Tibial nerve (tissue), 4 donors: ENCODE measurements around the gene HLTF.

Experiments used
- CTCF ChIP-seq, 5 experiments: fragments of 200-600 bp in 3 of 5; fragments of 450-650 bp in 2 of 5; sonication (generic) in 3 of 5; IDR thresholded peaks; one replicate each; pipeline ENCODE4 v1.5.1; 2016 to 2019; ENCODE audit warnings: antibody characterized with exemption in 5 of 5, mild to moderate bottlenecking in 3 of 5, moderate library complexity in 2 of 5
- EP300 ChIP-seq, 2 donors: sonication (generic); formaldehyde crosslinking; IDR thresholded peaks; one replicate each; pipeline ENCODE4 v1.6.1; 2017; ENCODE audit warnings: antibody characterized with exemption in 2 of 2, mild to moderate bottlenecking in 1 of 2
- POLR2A ChIP-seq, 2 donors: fragments of 450-650 bp; IDR thresholded peaks; one replicate each; pipeline ENCODE4 v1.6.1; 2017; ENCODE audit warnings: antibody characterized with exemption in 2 of 2, mild to moderate bottlenecking in 2 of 2, moderate library complexity in 2 of 2

DNA sequence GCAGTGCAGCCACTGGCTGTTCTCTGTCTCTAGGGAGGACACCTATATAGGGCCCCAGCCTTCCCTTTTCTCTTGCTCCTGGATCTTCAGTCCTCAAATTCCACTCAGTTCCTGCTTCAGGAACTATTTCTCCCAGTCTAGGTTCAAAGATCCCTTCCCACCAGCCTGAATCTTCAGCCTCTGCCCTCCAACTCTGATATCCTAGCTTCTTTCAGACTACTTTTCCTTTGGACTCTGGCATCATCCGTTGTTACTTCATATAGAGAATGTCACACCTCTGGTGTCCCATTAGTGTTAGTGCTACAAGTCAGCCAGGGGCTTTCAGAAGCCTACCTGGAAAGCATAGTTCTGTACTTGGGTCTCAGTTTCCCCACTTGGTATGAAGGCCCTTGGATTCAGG is 33.1 kb upstream of the HLTF start:
- TF ChIP-seq CTCF (IDR thresholded peaks at IDR 0.05): no peak
- TF ChIP-seq POLR2A (IDR thresholded peaks at IDR 0.05): no peak
- TF ChIP-seq EP300 (IDR thresholded peaks at IDR 0.05): no peak
